ENCODE data around the gene DUSP12.
"Not testable (repeated sequence)": the region's sequence is repeated elsewhere in the genome, so short reads cannot be mapped to it uniquely, and the experiment has no call there.

DUSP12 gene

DNA sequence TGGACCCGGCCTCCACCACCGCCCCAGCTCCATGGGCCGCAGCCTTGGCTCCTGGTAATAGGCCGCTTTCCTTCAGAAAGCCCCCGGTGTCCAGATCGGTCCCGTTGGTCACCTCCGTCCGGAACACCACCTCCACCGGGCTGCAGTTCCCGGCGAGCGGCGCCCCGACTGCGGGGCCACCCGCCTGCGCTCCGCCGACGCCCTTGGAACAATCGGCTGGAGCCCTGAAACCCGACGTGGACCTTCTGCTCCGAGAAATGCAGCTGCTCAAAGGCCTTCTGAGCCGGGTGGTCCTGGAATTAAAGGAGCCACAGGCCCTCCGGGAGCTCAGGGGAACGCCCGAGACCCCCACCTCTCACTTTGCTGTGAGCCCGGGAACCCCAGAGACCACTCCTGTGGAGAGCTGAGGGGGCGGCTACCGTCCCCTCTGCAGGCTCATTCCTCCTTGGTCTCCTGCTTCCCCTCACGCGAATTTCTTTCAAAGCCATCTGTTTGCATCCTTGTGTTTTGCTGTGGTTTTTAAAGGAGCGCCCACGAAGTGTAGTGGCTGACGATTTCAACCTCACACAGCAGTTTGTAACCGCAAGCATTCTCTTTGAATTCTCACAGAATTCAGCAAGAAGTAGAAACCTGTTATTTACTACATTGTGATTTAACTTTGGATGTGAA, 22.2 kb upstream of the DUSP12 start:
- DNase-seq (ENCODE audit: low spot score), result no peak

DNA sequence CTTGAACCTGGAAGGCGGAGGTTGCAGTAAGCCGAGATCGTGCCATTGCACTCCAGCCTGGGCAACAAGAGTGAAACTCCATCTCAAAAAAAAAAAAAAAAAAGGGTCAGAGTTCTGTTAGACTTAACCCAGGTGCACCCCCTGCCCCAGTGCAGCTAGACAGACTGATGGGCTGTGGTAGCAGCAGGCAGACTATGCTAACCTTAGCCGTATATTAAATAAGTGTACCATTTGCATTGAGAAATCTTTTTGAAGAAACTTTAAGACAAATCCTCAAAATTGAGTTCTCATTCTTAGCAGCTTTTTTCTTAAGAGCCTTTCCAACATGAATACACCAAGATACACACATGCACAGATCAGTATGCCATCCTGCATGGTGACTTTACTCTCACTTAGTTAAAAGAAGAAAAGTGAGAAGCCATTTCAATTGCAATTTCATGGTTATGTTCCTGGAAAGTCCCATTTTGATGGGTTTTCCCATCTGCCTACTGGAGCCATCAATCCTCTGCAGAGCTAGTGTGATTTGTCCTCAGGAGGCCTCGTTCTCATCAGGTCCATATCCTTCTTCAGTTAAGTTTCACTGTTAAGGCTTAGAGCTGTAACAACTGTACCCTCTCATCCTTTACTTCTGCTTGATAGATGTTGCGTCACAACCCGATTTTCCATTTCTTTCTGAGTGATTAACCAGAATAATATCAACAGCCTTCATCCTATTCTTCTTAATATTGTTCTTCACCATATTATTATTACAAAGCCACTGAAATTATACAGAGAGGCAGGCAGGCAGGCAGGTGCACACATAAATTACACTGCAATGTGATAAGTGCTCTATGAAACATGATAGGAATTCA, 21.0 kb upstream of the DUSP12 start:
- no peak for DNase-seq (ENCODE audit: low spot score)

DNA sequence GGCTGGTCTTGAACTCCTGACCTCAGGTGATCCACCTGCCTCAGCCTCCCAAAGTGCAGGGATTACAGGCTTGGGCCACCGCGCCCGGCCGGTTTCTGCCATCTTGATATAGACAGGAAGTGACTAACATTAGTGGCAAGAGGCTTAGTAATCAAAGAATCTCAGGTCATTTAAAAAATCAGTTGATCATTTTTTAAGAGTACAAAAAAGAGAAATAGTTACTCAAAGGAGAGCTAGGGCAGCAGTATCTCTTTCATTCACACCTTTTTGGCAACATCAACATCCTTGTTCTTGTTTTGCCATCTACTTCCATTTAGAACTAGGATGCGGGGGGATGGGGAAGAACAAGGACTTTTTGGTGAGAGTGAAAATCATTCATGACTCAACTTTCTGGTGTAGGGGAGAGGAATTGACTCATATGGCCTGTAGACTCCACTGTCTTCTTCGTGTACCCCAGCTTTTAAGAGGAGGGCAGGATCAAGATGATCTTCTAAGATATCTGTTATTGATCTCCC, 19.5 kb upstream of the DUSP12 start:
- no peak for DNase-seq (ENCODE audit: low spot score)

DNA sequence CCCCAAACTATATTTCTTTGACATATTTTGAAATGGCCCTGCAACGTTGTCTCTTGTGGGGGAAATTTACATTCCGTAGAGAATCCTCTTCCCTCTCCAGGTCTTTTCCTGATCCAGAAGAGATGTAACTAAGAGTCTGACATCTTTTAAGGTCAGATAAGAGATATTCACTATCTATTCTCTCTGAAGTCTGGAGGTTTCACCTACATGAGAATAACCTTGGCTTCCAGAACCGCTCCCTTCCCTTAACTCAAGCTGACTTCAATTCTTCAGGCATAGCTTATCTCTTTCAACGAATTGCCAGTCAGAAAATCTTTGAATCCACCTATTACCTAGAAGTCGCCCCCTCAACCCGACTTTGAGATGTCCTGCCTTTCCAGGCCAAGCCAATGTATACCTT, 18.3 kb upstream of the DUSP12 start:
- DNase-seq (ENCODE audit: low spot score), result no peak

DNA sequence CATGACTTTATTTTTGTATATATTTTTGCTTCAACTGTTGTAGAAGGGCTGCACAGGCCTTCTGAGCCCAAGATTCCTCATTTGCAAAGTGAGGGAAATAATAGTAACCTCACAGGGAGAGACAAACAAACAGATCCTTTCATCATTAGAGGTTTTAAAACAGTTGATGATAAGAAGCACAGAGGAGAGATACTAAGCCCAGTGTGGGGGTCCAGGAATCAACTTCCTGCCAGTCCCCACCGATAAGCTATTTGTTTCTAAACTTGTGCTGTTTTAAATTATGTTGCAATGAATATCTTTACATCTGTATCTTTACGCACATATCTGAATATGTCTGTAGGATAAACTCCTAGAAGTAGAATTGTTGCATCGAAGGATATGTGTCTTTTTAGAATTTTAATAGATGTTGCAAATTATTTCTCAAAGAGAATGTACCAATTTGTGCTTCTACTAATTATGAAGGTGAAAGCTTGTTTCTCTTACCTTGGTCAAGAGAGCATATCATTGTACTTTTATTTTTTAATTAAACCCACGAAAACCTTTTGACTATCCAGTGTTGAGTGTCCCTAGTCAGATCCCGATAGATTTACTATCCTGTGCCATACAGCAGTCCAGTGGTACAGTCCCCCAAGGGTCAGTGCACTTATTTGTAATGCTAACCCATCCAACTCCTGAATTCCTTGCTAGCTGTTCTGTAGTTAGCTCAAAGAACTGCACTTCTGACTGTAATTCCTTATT, 17.4 kb upstream of the DUSP12 start:
- no peak for DNase-seq (ENCODE audit: low spot score)

DNA sequence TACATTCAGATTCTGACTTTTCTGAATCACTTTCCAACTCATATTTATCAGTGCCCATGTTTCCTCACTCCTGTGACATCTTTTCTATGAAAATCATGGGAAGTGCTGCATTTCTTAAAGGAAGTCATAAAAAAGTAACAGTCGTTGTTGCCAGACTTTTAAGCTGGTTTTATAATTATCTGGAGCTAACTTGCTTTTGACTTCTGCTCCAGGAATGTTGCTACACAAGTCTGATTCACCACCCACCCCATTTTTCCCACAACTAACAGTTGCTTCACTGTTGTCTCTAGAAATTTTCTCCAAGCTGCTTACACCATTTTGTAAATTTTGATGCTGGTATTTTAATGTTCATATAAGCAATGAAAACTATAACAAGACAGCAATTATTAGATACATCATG, 16.1 kb upstream of the DUSP12 start:
- no peak for DNase-seq (ENCODE audit: low spot score)

DNA sequence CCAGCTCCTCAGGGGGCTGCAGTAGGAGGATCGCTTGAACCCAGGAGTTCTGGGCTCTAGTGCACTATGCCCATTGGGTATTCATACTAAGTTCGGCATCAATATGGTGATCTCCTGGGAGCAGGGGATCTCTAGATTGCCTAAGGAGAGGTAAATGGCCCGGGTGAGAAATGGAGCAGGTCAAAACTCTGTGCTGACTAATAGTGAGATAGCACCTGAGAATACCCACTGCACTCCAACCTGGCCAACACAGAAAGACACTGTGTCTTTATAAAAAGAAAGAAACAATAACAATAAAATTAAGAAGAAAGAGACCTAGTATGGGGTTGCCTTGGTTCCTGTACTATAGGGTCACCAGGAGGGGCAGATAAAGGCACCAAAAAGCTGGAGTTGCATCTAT, 13.7 kb upstream of the DUSP12 start:
- DNase-seq (ENCODE audit: low spot score), result no peak

DNA sequence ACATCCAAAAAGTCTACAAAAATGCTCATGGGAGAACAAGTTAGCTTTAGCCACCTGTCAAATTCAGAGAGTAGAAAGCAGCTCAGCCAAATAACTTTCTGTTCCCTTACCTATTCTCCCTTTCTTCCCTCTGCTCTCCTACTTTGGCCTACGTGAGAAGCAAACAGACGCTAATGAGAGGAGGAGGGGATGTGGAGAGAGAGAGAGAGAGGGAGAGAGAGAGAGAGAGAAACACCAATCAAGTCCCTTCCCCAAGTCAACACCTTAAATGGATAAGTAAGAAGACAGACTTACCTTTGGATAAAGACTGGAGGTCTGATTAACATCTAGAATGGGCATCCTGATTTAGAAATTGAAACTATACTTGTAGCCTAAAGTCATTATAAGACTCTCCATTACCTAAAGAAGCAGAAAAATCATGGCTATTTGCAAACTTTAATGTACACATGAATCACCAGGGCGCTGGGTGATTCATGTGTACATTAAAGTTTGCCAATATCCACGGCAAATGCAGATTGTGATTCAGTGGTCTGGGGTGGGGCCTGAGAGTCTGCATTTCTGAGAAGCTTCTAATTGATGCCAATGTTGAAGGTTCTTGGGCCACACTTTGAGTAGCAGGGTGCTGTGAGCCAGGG, 13.1 kb upstream of the DUSP12 start:
- DNase-seq (ENCODE audit: low spot score), result no peak

DNA sequence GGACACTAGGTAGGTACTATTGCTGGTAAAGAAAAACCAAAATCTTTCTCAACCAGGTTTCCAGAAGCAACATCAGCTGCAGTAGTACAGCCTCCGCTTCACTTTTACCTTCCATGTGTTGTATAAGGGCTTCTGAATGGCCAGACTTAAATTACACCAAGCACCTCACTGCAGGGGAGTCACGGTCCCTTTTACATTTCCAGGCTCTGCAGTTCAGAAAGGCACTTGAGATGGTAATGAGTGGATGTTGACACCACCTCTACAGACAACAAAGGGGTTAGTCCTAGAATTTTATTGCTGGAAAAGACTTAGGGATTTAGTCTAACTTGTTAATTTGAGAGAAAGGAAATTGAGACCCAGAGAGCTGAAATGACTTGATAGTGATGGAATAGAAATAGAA, 12.0 kb upstream of the DUSP12 start:
- no peak for DNase-seq (ENCODE audit: low spot score)

DNA sequence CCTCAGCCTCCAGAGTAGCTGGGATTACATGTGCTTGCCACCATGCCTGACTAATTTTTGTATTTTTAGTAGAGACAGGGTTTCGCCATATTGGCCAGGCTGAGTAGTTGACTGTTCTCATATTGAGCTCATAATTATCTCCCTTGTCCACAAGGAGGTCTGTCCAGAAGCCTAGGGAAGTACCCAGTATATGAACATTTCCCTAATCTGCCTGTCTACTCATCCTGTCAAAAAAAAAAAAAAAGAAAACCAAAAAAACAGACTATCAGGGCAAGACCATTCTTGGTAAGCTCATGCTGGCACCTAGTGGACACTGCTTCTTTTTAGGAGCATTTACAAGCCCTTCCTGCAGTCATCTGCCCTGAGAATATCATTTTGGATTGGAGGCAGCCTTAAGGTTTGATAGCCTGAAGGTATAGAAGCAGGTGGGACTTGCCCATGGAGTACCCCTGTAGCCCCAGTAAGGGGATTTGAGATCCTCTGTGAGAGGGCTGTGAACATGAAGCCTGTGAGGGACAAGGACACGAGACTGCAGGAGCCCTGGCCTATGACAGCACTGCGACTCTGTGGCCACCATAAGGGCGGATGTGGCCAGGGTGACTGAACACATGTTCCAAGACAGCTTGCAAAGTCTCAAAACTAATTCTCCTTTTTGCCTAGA, 10.8 kb upstream of the DUSP12 start:
- DNase-seq (ENCODE audit: low spot score), result peak; percentile 68

DNA sequence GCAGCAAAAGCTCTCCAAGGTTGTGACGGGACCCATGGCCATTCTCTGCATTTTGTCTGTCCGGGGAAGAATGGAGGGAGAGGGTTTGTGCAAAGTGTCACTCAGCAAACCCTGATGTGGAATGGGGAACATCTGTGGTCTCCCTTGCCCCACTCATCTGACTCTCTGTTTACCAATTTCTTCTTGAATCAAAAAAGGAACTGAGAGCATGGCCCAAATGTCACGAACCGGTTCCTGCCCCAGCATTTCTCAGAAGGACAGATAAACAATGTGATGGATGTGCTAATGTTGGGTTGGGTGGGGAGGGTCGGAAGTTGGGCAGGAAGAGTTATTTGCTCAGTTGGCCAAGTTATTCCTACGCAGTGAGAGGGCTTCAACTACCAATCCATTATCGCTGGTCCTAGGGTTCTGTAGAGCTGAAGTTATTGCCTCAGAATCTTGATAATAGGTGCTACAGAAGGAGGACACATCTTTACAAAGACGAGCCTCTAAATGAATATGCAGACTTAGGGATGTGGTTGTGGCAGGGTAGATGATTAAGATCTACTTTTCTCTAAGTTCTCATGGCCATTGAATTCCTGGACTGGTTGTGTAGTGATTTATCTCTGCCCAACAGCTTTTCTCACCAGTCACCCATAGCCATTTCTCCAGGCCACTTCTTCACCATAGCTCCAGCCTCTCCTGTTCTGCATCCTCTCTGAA, 9.6 kb upstream of the DUSP12 start:
- peak; percentile 62 for DNase-seq (ENCODE audit: low spot score)

DNA sequence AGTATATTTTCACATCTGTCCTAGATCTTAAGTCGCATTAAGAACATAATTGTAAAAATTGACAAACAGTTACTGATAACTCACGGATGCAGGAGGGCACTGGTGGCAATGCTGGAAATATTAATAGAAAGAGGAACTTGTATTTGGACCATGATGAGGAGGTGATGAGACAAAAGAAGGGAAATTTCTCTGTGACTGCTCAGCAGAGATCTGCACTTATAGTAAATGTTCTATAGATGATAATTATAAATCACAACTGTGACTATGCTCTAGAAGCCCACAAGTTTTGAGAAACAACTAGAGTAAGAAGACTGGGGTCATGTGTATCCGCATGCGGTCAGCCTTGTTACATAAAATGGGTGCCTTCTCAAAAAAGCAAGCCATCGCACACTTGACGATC, 8.7 kb upstream of the DUSP12 start:
- no peak for DNase-seq (ENCODE audit: low spot score)

DNA sequence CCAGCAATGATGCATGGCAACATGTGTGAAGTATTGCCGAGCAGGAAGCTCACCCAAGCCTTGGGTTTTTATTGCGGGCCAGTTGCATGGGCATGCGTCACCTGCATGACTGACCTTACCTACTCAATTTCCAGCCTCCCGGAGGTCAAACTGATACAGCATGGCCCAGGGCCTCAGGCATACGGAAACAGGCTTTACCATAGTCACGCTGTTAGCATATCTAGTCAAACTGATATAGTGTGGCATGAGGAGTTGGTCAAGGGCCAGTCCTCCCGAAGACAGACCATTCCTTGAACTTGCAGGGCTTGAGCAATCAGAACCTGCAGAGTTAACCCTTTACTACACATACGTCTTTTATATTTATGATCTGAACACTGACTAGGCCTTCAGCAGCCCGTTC, 6.4 kb upstream of the DUSP12 start:
- DNase-seq (ENCODE audit: low spot score), result no peak

DNA sequence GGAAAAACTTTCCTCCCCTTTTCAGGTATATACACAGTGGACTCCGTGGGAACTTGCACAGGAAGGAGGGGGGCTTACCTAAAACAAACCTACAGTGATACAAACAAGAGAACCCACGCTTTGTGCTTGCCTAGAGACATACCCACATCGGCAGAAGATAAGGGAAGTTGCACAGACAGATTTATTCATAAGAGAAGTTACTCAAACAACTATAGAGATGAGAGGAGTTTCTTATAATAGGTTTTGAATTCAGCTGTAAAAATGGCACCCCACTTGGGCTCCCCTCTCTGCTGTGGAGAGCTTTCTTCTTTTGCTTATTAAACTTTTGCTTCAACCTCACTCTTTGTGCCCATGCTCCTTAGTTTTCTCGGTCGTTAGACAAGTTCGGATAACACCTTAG, 1.8 kb upstream of the DUSP12 start:
- no peak for DNase-seq (ENCODE audit: low spot score)

DNA sequence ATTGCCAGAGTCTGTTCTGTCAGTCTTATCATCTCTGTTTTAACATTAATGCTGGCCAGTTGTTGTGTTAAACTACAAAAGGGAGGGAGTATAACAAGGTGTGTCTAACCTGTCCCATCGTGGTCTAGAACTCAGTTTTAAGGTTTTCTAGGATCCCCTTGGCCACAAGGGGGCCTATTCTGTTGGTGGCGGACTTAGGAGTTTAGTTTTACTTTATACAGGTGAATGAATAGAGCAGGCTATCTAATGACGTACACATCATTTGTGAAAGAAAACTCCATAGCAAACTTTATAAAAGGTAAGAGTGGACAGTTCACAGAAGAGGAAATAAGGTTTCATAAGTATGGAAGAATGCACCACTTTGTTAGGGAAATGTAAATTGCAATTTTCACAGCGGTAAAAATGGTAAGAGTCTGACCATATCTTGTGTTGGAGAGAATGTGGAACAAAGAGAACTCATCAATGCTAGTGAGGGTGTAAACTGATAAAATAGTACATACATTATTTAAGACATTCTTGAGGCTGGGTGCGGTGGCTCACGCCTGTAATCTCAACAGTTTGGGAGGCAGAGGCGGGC, 14.0 kb downstream of the DUSP12 start:
- no peak for DNase-seq (ENCODE audit: low spot score)

DNA sequence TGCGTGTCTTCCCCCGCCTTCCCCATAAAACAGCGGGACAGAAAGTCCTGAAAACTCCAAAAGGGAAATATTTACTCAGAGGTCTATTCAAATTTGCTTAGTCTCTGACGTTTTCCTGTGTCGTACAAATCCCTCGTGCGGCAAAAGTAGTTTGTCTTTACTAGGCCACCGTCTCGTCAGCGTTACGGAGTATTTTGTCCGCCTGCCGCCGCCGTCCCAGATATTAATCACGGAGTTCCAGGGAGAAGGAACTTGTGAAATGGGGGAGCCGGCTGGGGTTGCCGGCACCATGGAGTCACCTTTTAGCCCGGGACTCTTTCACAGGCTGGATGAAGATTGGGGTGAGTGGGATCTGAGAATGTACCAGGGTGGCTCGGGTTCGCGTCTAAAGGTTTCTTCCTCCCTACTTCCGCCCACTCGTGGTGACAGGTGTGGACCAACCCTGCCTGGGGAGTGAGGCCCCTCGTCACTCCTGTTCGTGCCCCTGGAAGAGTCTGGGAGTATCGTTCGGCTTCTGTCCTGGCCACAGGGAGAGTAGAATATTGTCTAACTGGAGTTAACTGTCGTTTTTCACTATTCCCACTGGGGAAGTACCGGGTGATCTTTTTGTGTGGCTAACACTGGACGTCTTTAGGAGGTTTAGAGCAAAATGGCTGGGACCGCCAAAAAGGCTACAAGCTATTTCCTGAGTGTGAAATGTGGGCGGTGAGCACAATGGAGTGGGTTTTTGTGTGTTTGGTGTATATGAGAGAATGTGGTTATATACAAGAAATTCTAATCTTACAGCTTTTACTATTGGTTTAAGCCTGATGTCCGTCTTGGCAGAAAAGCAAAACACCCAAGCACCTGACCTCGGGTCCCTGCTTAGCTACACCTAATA, 16.8 kb downstream of the DUSP12 start, which contains the start of gene ATF6:
Gene ATF6, plus strand, starts transcription at position 219 of the 880 bp plus-strand sequence. Its CDS starts 41 bp downstream, at position 260.
- DNase-seq (ENCODE audit: low spot score), result peak; percentile 89

DNA sequence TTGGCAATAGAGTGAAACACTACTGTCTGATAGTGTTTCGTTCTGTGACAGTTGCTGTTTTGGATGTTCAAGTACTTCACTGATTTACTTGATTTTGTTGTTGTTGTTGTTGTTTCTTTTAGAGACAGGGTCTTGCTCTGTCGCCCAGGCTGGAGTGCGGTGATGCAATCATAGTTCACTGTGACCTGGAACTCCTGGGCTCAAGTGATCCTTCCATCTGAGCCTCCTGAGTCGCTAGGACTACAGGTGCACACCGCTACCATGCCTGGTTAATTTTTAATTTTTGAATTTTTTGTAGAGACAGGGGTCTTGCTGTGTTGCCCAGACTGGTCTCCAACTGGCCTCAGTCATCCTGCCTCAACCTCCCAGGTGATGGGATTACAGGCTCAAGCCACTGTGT, 18.9 kb downstream of the DUSP12 start:
- DNase-seq (ENCODE audit: low spot score), result no peak

DNA sequence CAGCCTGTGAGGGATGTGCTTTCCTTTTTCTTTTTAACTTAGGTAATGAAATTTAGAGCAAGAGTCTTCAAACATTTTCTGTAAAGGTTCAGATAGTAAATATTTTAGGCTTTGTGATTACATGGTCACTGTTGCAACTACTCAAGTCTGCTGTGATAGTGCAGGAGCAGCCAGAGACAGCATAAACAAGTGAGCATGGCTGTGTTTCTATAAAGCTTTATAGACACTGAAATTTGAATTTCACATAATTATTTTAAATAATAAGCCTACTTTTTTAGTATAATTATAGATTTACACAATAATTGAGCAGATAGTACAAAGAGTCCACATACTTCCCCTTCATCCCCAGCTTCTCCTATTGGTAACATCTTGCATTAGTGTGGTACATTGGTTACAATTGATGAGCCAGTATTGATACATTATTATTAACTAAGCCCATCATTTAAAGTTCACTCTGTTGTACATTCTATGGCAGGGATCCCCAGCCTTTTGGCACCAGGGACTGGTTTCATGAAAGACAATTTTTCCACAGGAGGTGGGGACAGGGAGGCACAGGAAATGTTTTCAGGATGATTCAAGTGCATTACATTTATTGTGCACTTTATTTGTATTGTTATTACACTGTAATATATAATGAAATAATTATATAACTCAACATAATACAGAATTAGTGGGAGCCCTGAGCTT, 19.5 kb downstream of the DUSP12 start:
- no peak for DNase-seq (ENCODE audit: low spot score)

DNA sequence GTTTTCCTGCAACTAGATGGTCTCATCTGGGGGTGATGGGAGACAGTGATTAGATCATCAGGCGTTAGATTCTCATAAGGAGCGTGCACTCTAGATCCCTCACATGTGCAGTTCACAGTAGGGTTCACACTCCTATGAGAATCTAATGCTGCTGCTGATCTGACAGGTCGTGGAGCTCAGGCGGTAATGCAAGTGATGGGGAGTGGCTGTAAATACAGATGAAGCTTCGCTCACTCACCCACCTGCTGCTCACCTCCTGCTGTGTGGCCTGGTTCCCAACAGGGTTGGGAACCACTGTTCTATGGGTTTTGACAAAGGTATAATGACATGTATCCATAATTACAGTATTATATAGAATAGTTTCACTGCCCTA, 20.1 kb downstream of the DUSP12 start:
- DNase-seq (ENCODE audit: low spot score), result not testable (repeated sequence)
